GM12878 (cell line): ENCODE results near the gene LRRC47. TPM values are rescaled to one million over a fixed set of nuclear protein-coding genes. Genes with fewer than 3 reads are reported as not detected.

ENCODE experiments used
- ATAC-seq: fragments of 200-7000 bp; cut with Tn5 transposase; 3 replicates; pipeline ENCODE4 v1.9.1; 2020; ENCODE audit warnings: mild to moderate bottlenecking, moderate library complexity
- BruUV-seq: library from RNA; stranded (reverse); fragments of 400-500 nt; replicated peaks from 2 replicates; lab custom pipeline; 2021; lab: Mats Ljungman, UMichigan
- CTCF ChIA-PET: fragments of 300-600 bp; sonication (Branson Sonifier 250); formaldehyde crosslinking; extraction: SDS; loops from one replicate; lab custom pipeline; 2021; ENCODE audit warnings: inconsistent platforms; lab: Yijun Ruan, JAX
- POLR2A ChIA-PET: fragments of 350-600 bp; formaldehyde crosslinking; extraction: SDS; loops from one replicate; lab custom pipeline; 2021; ENCODE audit warnings: inconsistent platforms; lab: Charles Lee
- RAD21 ChIA-PET: fragments of 300-600 bp; sonication (Branson Sonifier 250); formaldehyde crosslinking; loops from one replicate; lab custom pipeline; 2023; ENCODE audit warnings: antibody characterized with exemption; ENCODE audit not compliant: unreplicated experiment; lab: Charles Lee
- SMC1A ChIA-PET: fragments of 300-600 bp; sonication (Branson Sonifier 250); formaldehyde crosslinking; loops from one replicate; lab custom pipeline; 2023; ENCODE audit not compliant: unreplicated experiment, uncharacterized antibody; lab: Charles Lee
- DNase-seq: peaks from one replicate; pipeline ENCODE4 v3.0.0-alpha.2; 2011; ENCODE audit warnings: low read depth, low spot score
- FAIRE-seq: peaks from 3 replicates; lab custom pipeline; 2011; peaks lifted over from hg19 to GRCh38; lab: Jason Lieb, UNC
- H2AFZ ChIP-seq: 2 replicates; pipeline ENCODE4 v1.6.0; 2011; ENCODE audit warnings: low read depth, low read length, control low read depth; ENCODE audit not compliant: control insufficient read depth
- H3K27ac ChIP-seq: 2 replicates; pipeline ENCODE4 v1.5.1; 2011; ENCODE audit warnings: control low read depth; ENCODE audit not compliant: control insufficient read depth, insufficient read depth
- H3K27me3 ChIP-seq, 2 experiments: replicated peaks in 1 of 2; 2 replicates each; pipeline versions ENCODE4 v1.6.0 to v1.6.1; 2011; ENCODE audit warnings: low read length in 1 of 2; ENCODE audit not compliant: control insufficient read depth in 2 of 2, insufficient read depth in 2 of 2
- H3K36me3 ChIP-seq, 2 experiments: 2 replicates each; pipeline ENCODE4 v1.5.1; 2011; ENCODE audit warnings: low read length in 1 of 2; ENCODE audit not compliant: control insufficient read depth in 2 of 2, insufficient read depth in 2 of 2
- H3K4me1 ChIP-seq: 2 replicates; pipeline ENCODE4 v1.6.1; 2011; ENCODE audit warnings: mild to moderate bottlenecking, low read length, moderate library complexity, mixed read lengths; ENCODE audit not compliant: control insufficient read depth, insufficient read depth
- H3K4me2 ChIP-seq: 2 replicates; pipeline ENCODE4 v1.6.0; 2011; ENCODE audit warnings: control low read depth; ENCODE audit not compliant: control insufficient read depth, insufficient read depth
- H3K4me3 ChIP-seq: fragments of 200-600 bp; sonication (generic); 2 replicates; pipeline ENCODE4 v1.5.1; 2016
- H3K79me2 ChIP-seq: 2 replicates; pipeline ENCODE4 v1.6.0; 2011; ENCODE audit warnings: low read length; ENCODE audit not compliant: control insufficient read depth, insufficient read depth
- H3K9ac ChIP-seq: 2 replicates; pipeline ENCODE4 v1.8.0; 2011; ENCODE audit warnings: low read length, control low read depth, mixed read lengths; ENCODE audit not compliant: control insufficient read depth, insufficient read depth
- H3K9me3 ChIP-seq: replicated peaks from 3 replicates; pipeline ENCODE4 v1.5.1; 2011; ENCODE audit warnings: mild to moderate bottlenecking, low read length; ENCODE audit not compliant: control insufficient read depth, insufficient read depth
- H4K20me1 ChIP-seq: 2 replicates; pipeline ENCODE4 v1.6.0; 2011; ENCODE audit not compliant: control insufficient read depth, insufficient read depth
- CHD4 ChIP-seq: fragments of 200-600 bp; sonication (generic); IDR thresholded peaks from 2 replicates; pipeline ENCODE4 v1.6.1; 2016; ENCODE audit warnings: mild to moderate bottlenecking
- HDGF ChIP-seq: fragments of 450-650 bp; IDR thresholded peaks from 2 replicates; pipeline ENCODE4 v1.6.1; 2016; ENCODE audit warnings: antibody characterized with exemption
- IKZF1 ChIP-seq: fragments of 450-650 bp; conservative IDR thresholded peaks from 2 replicates; pipeline ENCODE4 v1.6.1; 2017; ENCODE audit warnings: antibody characterized with exemption, mild to moderate bottlenecking
- MTA3 ChIP-seq: IDR thresholded peaks from 2 replicates; pipeline ENCODE4 v1.6.1; 2012; ENCODE audit warnings: low read length, inconsistent platforms, borderline replicate concordance
- NR2C1 ChIP-seq: fragments of 450-650 bp; IDR thresholded peaks from 2 replicates; pipeline ENCODE4 v1.6.1; 2017; ENCODE audit warnings: antibody characterized with exemption, mild to moderate bottlenecking, moderate library complexity
- NRF1 ChIP-seq: conservative IDR thresholded peaks from 2 replicates; pipeline ENCODE4 v1.6.1; 2011; ENCODE audit warnings: mild to moderate bottlenecking, low read depth, low read length, improper control_type of control experiment
- PML ChIP-seq: IDR thresholded peaks from 2 replicates; pipeline ENCODE4 v1.6.1; 2012; ENCODE audit warnings: low read length, inconsistent platforms
- POU2F2 ChIP-seq: IDR thresholded peaks from 3 replicates; pipeline ENCODE4 v1.6.1; 2011; ENCODE audit warnings: low read depth, mild to moderate bottlenecking, low read length, borderline replicate concordance
- RBBP5 ChIP-seq: fragments of 200-600 bp; sonication (generic); conservative IDR thresholded peaks from 2 replicates; pipeline ENCODE4 v1.6.1; 2016
- RUNX3 ChIP-seq: IDR thresholded peaks from 2 replicates; pipeline ENCODE4 v1.6.1; 2012; ENCODE audit warnings: low read length, inconsistent platforms
- SIX5 ChIP-seq: IDR thresholded peaks from 2 replicates; pipeline ENCODE4 v1.6.1; 2011; ENCODE audit warnings: mild to moderate bottlenecking, low read depth, low read length, moderate library complexity; ENCODE audit not compliant: severe bottlenecking
- SRF ChIP-seq, 2 experiments: IDR thresholded peaks; 2 replicates each; pipeline ENCODE4 v1.6.1; 2011; ENCODE audit warnings: low read depth in 2 of 2, low read length in 2 of 2, mild to moderate bottlenecking in 1 of 2, moderate library complexity in 1 of 2
- STAT3 ChIP-seq: IDR thresholded peaks from 2 replicates; pipeline ENCODE4 v1.6.1; 2011; ENCODE audit warnings: low read depth, low read length, improper control_type of control experiment
- YY1 ChIP-seq: IDR thresholded peaks from 2 replicates; pipeline ENCODE4 v1.6.1; 2011; ENCODE audit warnings: low read depth, mild to moderate bottlenecking, low read length
- ZNF24 ChIP-seq: fragments of 450-650 bp; IDR thresholded peaks from 2 replicates; pipeline ENCODE4 v1.6.1; 2017; ENCODE audit warnings: antibody characterized with exemption, mild to moderate bottlenecking
- ZNF384 ChIP-seq: IDR thresholded peaks from 2 replicates; pipeline ENCODE4 v1.6.1; 2012; ENCODE audit warnings: low read depth, mild to moderate bottlenecking, low read length, improper control_type of control experiment, borderline replicate concordance
- ZZZ3 ChIP-seq: IDR thresholded peaks from 2 replicates; pipeline ENCODE4 v1.6.1; 2011; ENCODE audit warnings: low read depth; ENCODE audit not compliant: control insufficient read depth, insufficient read length
- whole genome bisulfite sequencing: methylation state at CpG from one replicate; pipeline ENCODE4 v1.1.6; 2016; ENCODE audit warnings: low lambda C conversion rate; ENCODE audit not compliant: insufficient replicate concordance, insufficient coverage; ENCODE audit errors: missing lambda C conversion rate; 5-methylcytosine and 5-hydroxymethylcytosine counted together
- in situ Hi-C: fragments of 300-500 bp; cut with MboI; formaldehyde crosslinking; loops from 9 replicates; pipeline ENCODE4 v1.14.3; 2018; ENCODE audit warnings: mixed read lengths
- intact Hi-C: fragments of 100-400 bp; cut with micrococcal nuclease; formaldehyde crosslinking; loops from one replicate; pipeline ENCODE4 v1.14.2; 2022; ENCODE audit not compliant: unreplicated experiment
- polyA plus RNA-seq, 11 experiments: library from polyadenylated mRNA; depleted of rRNA in 4 of 11; unstranded in 6 of 11; stranded (reverse) in 5 of 11; fragments of >200 nt; fragmentation: Nextera tagmentation in 4 of 11; fragmentation: Illumina TruSeq in 1 of 11; extraction: Ambion mirVana in 4 of 11; extraction: Trizol in 1 of 11; gene quantifications; 1 replicate in 1 of 11; 2 replicates in 10 of 11; pipeline versions ENCODE4 v1.2.1 to v1.2.3, GENCODE V29; 2011 to 2016; ENCODE audit warnings: inconsistent platforms in 2 of 11, missing spikeins in 2 of 11, low read depth in 1 of 11
- total RNA-seq, 4 experiments: library from RNA; depleted of rRNA in 3 of 4; stranded (reverse); fragments of >200 nt in 3 of 4; fragmentation: Illumina TruSeq in 1 of 4; extraction: Trizol in 1 of 4; gene quantifications; 2 replicates each; pipeline versions ENCODE4 v1.2.1 to v1.2.3, GENCODE V29; 2013 to 2021
- TF ChIP-seq, protein P1 (sequence below): fragments of 450-650 bp; IDR thresholded peaks from 2 replicates; pipeline ENCODE4 v1.6.1; 2016; ENCODE audit warnings: mild to moderate bottlenecking
- TF ChIP-seq, protein P2 (sequence below): fragments of 450-650 bp; IDR thresholded peaks from 2 replicates; pipeline ENCODE4 v1.6.1; 2018; ENCODE audit warnings: mild to moderate bottlenecking, low read depth, moderate library complexity; ENCODE audit not compliant: partially characterized antibody

LRRC47 gene
- total and polyA plus RNA-seq, 10 of the 15 experiments (the other 5 are each of a cell fraction or from before 2014, with no cell fraction given): 2.5 to 34.6 (median 18.2) TPM

DNA sequence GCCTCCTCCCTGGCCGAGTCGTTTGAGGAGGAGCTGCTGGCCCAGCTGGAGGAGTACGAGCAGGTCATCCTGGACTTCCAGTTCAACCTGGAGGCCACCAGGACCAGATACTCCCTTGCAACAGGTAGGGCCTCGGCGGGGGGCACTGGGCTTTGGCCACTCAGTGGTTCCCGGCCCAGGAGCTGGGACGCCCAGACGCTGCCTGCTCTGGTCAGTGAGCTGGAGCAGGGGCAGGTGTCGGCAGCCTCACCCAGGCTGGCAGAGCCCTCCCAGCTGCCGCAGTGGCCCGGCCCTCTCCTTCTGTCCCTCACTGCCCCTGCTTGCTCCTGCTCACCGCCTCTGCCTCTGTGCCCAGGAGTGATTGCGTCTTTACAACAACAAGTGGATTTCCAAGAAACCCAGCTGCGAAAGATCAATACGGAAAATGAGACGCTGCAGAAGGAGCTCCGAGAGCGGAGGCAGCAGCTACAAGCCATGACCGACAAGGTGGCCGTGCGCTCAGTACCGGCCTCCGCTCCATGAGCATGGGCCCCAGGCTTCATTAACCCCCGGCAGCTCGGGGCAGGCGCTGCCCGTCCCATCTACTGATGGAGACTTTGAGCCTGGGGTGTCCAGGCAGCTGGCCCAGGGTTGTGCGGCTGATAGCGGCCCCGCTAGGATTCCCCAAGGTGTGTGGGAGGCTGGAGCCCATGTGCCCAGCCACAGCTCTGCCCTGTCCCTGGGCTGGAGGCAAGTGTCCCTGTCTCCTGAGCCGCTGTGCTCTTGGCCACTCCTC is 32.8 kb downstream of the LRRC47 start:
- intact Hi-C loops: no loop called here
- no peak for DNase-seq
- TF ChIP-seq ZNF24: no peak
- TF ChIP-seq SIX5: no peak
- TF ChIP-seq NR2C1: no peak
- TF ChIP-seq PML: no peak
- TF ChIP-seq RUNX3: no peak
- TF ChIP-seq NRF1: no peak
- no peak for TF ChIP-seq ZZZ3
- no peak for TF ChIP-seq HDGF
- TF ChIP-seq SRF (IDR thresholded peaks at IDR 0.05; ENCODE audit: low read depth in 2 of 2, low read length in 2 of 2): no peak
- no peak for TF ChIP-seq STAT3
- TF ChIP-seq IKZF1: no peak
- TF ChIP-seq, protein P1, sequence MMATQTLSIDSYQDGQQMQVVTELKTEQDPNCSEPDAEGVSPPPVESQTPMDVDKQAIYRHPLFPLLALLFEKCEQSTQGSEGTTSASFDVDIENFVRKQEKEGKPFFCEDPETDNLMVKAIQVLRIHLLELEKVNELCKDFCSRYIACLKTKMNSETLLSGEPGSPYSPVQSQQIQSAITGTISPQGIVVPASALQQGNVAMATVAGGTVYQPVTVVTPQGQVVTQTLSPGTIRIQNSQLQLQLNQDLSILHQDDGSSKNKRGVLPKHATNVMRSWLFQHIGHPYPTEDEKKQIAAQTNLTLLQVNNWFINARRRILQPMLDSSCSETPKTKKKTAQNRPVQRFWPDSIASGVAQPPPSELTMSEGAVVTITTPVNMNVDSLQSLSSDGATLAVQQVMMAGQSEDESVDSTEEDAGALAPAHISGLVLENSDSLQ: no peak
- TF ChIP-seq POU2F2: no peak
- TF ChIP-seq YY1: no peak
- TF ChIP-seq ZNF384: no peak
- TF ChIP-seq RBBP5: no peak
- TF ChIP-seq CHD4: no peak
- TF ChIP-seq, protein P2, sequence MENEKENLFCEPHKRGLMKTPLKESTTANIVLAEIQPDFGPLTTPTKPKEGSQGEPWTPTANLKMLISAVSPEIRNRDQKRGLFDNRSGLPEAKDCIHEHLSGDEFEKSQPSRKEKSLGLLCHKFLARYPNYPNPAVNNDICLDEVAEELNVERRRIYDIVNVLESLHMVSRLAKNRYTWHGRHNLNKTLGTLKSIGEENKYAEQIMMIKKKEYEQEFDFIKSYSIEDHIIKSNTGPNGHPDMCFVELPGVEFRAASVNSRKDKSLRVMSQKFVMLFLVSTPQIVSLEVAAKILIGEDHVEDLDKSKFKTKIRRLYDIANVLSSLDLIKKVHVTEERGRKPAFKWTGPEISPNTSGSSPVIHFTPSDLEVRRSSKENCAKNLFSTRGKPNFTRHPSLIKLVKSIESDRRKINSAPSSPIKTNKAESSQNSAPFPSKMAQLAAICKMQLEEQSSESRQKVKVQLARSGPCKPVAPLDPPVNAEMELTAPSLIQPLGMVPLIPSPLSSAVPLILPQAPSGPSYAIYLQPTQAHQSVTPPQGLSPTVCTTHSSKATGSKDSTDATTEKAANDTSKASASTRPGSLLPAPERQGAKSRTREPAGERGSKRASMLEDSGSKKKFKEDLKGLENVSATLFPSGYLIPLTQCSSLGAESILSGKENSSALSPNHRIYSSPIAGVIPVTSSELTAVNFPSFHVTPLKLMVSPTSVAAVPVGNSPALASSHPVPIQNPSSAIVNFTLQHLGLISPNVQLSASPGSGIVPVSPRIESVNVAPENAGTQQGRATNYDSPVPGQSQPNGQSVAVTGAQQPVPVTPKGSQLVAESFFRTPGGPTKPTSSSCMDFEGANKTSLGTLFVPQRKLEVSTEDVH: no peak
- no peak for TF ChIP-seq MTA3
- in situ Hi-C loops: no loop called here
- Histone ChIP-seq H3K4me3 (no peak overlapping the region), H3K9me3 (no peaks in the 10 kb centered on the region), H3K4me2 (no peak overlapping the region), H3K27ac (no peak overlapping the region), H3K79me2 (no peaks in the 10 kb centered on the region), H3K36me3 (no peaks in the 10 kb centered on the region), H3K27me3 (no peaks in the 10 kb centered on the region), H2AFZ (no peak overlapping the region), H4K20me1 (no peaks in the 10 kb centered on the region), H3K4me1 (no peaks in the 10 kb centered on the region), H3K9ac (no peak overlapping the region)
- RAD21 ChIA-PET: no interaction called here
- no peak for ATAC-seq
- BruUV-seq: no TSS peak
- SMC1A ChIA-PET: no interaction called here
- no peak for FAIRE-seq
- WGBS: 45% methylated on average over 31 of the region's 31 CpGs
- CTCF ChIA-PET: no interaction called here
- POLR2A ChIA-PET: no interaction called here
